ENCODE measurements around the gene PRR36.

Gene PRR36

GRCh38 chr19:7842661-7843294 is 31.4 kb downstream of the PRR36 start:
- no peak for DNase-seq

GRCh38 chr19:7841751-7842660 is 32.2 kb downstream of the PRR36 start:
- no peak for DNase-seq

GRCh38 chr19:7840629-7841028 is 33.6 kb downstream of the PRR36 start:
- no peak for DNase-seq

- DNase-seq = no peak
Measured at GRCh38 chr19:7839476-7839875, 34.7 kb downstream of the PRR36 start.

- DNase-seq = no peak
Measured at GRCh38 chr19:7833225-7834099, 40.7 kb downstream of the PRR36 start.

- DNase-seq = no peak
Measured at GRCh38 chr19:7832781-7833180, 41.4 kb downstream of the PRR36 start.

- no peak for DNase-seq
Measured at GRCh38 chr19:7832009-7832408, 42.2 kb downstream of the PRR36 start.

- DNase-seq = no peak
Measured at GRCh38 chr19:7831452-7831851, 42.7 kb downstream of the PRR36 start.

- no peak for DNase-seq
Measured at GRCh38 chr19:7830823-7831222, 43.4 kb downstream of the PRR36 start.

- no peak for DNase-seq
Measured at GRCh38 chr19:7830272-7830771, 43.9 kb downstream of the PRR36 start.

- DNase-seq = peak; percentile 100
Measured at GRCh38 chr19:7829561-7830271, 44.5 kb downstream of the PRR36 start, which contains the start of gene EVI5L. EVI5L (plus strand) TSS chr19:7830218; CDS start chr19:7846543, 16,325 bp downstream.

- no peak for DNase-seq
Measured at GRCh38 chr19:7829166-7829520, 45.0 kb downstream of the PRR36 start.

- no peak for DNase-seq
Measured at GRCh38 chr19:7823686-7824301, 50.4 kb downstream of the PRR36 start.

- DNase-seq = no peak
Measured at GRCh38 chr19:7822910-7823515, 51.2 kb downstream of the PRR36 start.

- no peak for DNase-seq
Measured at GRCh38 chr19:7820588-7820987, 53.6 kb downstream of the PRR36 start.

GRCh38 chr19:7819337-7819736 is 54.9 kb downstream of the PRR36 start:
- DNase-seq = no peak

- DNase-seq = no peak
Measured at GRCh38 chr19:7818806-7819205, 55.4 kb downstream of the PRR36 start.

Data from activated effector memory CD4-positive, alpha-beta T cell treated with anti-CD3 and anti-CD28 coated beads, Interleukin-2, amount 50 U/mL, for 16 hours (primary cell).